NT2/D1 (cell line): ENCODE measurements around the gene ACSS3.

Experiments used
- DNase-seq: peaks from one replicate; pipeline ENCODE4 v3.0.0-alpha.2; 2011; ENCODE audit warnings: low read depth, low spot score
- H3K27me3 ChIP-seq: 2 replicates; pipeline ENCODE4 v1.6.0; 2011; ENCODE audit warnings: mild to moderate bottlenecking; ENCODE audit not compliant: insufficient read length, insufficient read depth
- H3K36me3 ChIP-seq: 2 replicates; pipeline ENCODE4 v1.6.1; 2011; ENCODE audit warnings: mild to moderate bottlenecking, low read length, mixed read lengths; ENCODE audit not compliant: insufficient read depth, insufficient read length
- H3K4me1 ChIP-seq: 2 replicates; pipeline ENCODE4 v1.5.1; 2011; ENCODE audit not compliant: insufficient read depth, insufficient read length
- H3K4me3 ChIP-seq: 2 replicates; pipeline ENCODE4 v1.5.1; 2011; ENCODE audit warnings: low read depth; ENCODE audit not compliant: insufficient read length
- H3K9ac ChIP-seq: 2 replicates; pipeline ENCODE4 v1.6.0; 2011; ENCODE audit warnings: low read depth; ENCODE audit not compliant: insufficient read length
- H3K9me3 ChIP-seq: 2 replicates; pipeline ENCODE4 v1.5.1; 2011; ENCODE audit warnings: mild to moderate bottlenecking, low read length; ENCODE audit not compliant: insufficient read depth
- SUZ12 ChIP-seq: IDR thresholded peaks from 2 replicates; pipeline ENCODE4 v1.6.1; 2011; ENCODE audit not compliant: insufficient read length, insufficient read depth; ENCODE audit errors: extremely low read depth
- YY1 ChIP-seq: IDR thresholded peaks from 2 replicates; pipeline ENCODE4 v1.6.1; 2011; ENCODE audit not compliant: insufficient read length, insufficient read depth
- ZNF274 ChIP-seq: IDR thresholded peaks from 2 replicates; pipeline ENCODE4 v1.6.1; 2011; ENCODE audit warnings: mild to moderate bottlenecking, low read depth, low read length

The ACSS3 gene

DNA sequence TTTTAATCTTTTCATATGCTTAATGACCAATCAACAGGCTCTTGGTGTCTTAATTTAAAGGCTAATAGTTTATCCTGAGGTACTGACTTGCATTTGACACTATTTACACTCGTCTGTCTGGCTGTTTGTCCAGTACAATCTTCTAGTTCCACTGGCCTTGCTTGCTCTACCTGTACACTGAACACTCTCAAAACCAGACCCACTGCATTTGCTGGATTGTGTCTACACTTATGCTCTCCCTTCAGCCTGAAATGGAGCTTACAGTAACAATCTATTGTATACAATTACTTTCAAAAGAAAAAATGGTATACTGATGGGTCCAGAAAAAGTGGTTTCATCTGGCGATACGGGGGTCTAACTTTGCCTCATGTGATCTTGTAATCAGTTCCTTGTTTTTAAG, 2.3 kb upstream of the ACSS3 start:
- H3K4me1 ChIP-seq = no peaks in the 10 kb centered on the region
- H3K4me3 ChIP-seq = no peak overlapping the region
- DNase-seq = no peak
- no peak overlapping the region for H3K9ac ChIP-seq
- TF ChIP-seq ZNF274 (no peak), YY1 (no peak), SUZ12 (no peak)
- H3K9me3 ChIP-seq = no peaks in the 10 kb centered on the region
- H3K36me3 ChIP-seq = no peaks in the 10 kb centered on the region
- H3K27me3 ChIP-seq = no peaks in the 10 kb centered on the region

DNA sequence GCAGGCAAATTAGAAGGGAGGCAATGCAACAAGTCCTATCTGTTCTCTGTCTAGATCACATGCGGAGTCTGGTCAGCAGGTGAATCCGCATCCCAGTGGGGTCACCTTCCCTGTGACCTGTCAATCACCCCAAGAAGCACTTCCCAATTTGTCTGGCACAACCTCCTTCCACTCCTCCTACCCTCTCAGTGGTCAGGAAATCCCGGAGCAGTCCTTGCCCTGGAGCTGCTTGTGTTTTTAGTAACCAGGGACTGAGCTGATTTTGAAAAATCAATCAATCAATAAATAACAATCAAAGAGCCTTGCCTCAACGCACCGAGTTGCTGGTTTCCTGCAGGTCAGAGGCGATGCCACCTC, 572 bp upstream of the ACSS3 start:
- H3K4me1 ChIP-seq = no peaks in the 10 kb centered on the region
- peak; percentile 77 for DNase-seq
- H3K9me3 ChIP-seq = no peaks in the 10 kb centered on the region
- TF ChIP-seq ZNF274 (no peak), YY1 (no peak), SUZ12 (no peak)
- H3K9ac ChIP-seq = peak overlapping the region; percentile 87
- no peaks in the 10 kb centered on the region for H3K27me3 ChIP-seq
- H3K4me3 ChIP-seq = peak overlapping the region; percentile 87
- no peaks in the 10 kb centered on the region for H3K36me3 ChIP-seq

DNA sequence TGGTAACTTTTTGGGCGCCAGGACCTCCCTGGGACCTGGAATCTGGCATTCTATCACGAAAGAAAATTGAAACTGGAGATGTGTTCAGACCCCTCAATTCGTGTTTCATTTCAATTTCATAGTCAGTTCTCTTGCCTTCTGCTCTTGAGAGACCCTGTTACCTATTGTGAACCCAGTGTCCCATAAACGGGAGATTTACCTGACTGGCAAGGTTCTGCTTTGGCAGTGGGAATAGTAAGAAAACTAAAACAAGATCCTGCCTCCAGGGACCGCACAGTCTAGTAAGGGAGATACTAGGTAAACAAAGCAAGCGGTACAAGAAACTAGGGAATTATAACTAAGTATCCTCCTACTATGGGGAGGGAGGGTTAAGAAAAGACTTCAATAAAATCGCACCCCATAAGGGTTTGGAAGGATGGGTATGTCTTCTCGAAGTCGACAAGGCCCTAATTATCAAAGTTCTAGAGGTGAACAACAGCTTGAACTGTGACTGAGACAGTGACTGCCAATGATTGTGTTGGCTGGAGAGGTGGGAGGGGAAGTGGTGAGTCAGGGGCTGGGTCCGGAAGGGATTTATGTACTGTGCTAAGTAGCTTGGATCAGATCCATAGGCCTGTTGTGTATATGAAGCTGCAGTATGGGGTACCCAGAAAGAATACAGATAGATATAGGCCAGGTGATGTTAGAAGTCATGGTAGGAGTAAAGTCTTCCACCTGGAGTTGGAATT, 754 bp downstream of the ACSS3 start:
- Histone ChIP-seq H3K4me1 (no peaks in the 10 kb centered on the region), H3K9ac (peak overlapping the region; percentile 87), H3K27me3 (no peaks in the 10 kb centered on the region), H3K36me3 (no peaks in the 10 kb centered on the region), H3K4me3 (peak overlapping the region; percentile 87), H3K9me3 (no peaks in the 10 kb centered on the region)
- DNase-seq = no peak
- no peak for TF ChIP-seq SUZ12
- no peak for TF ChIP-seq ZNF274
- no peak for TF ChIP-seq YY1

DNA sequence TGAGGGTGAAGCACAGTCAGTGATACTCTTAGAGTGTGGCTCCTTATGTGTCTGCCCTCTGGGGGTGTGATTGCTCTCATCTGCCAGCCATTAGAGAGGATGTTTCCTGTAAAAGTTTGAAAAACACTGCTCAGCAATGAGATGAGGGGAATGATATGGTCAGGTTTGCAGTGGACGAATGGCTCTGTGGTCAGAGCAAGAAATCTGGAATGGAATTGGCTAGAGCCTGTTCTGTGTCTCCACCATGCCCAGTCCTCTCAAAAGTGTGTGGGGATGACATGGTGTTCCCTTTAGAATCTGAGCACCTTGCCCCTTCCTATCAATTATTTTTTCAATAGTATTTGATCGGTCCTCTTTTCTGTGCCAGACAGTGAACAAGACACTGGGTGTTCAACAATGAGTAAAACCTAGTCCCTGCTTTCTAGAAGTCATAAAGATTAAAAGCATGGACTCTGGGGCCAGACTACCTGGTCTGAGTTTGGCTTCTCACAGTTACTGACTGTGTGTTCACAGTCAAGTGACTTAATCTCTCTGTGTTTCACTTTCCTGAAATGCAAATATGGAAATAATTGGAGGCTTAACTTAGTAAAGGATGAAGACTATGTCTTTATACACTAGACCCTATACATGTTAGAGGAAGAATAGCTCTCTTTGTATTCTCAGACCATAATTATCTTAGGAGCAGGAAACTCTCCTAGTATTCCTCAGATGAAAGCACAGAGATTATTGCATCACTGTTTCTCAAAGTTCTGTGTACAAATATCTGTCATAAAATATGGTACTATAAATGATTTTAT, 1.6 kb downstream of the ACSS3 start:
- H3K4me1 ChIP-seq = no peaks in the 10 kb centered on the region
- no peaks in the 10 kb centered on the region for H3K27me3 ChIP-seq
- no peak overlapping the region for H3K9ac ChIP-seq
- H3K9me3 ChIP-seq = no peaks in the 10 kb centered on the region
- no peak for DNase-seq
- TF ChIP-seq ZNF274 (no peak), SUZ12 (no peak), YY1 (no peak)
- no peaks in the 10 kb centered on the region for H3K36me3 ChIP-seq
- H3K4me3 ChIP-seq = peak overlapping the region; percentile 8

DNA sequence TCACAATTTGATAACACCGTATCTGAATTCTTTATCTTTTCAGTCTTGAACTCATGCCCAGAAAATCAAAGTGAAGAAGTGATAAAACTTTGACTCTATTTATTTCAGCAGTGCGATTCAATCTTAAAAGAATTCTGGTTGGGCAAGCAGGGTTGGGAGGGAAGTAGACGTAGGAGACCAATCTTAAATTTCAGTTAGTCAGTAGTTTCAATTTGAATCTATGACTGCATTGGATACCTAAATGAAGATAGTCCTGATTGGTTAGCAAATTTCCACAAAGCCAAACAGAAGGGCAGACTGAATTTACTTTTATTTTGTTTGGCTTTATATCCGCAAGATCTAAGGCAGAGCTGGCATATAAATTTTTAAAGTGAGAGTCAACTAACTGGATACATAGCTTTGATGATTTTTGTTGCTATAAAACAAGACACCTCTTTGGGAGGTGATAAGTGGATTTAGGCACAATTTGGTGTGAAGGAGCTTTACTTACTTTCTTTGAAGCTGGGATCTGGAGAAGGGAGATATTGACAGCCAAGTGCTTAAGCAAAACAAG, 2.6 kb downstream of the ACSS3 start:
- Histone ChIP-seq H3K36me3 (no peaks in the 10 kb centered on the region), H3K4me3 (no peak overlapping the region), H3K27me3 (no peaks in the 10 kb centered on the region), H3K9me3 (no peaks in the 10 kb centered on the region), H3K9ac (no peak overlapping the region), H3K4me1 (no peaks in the 10 kb centered on the region)
- TF ChIP-seq ZNF274 (no peak), SUZ12 (no peak), YY1 (no peak)
- DNase-seq = no peak

DNA sequence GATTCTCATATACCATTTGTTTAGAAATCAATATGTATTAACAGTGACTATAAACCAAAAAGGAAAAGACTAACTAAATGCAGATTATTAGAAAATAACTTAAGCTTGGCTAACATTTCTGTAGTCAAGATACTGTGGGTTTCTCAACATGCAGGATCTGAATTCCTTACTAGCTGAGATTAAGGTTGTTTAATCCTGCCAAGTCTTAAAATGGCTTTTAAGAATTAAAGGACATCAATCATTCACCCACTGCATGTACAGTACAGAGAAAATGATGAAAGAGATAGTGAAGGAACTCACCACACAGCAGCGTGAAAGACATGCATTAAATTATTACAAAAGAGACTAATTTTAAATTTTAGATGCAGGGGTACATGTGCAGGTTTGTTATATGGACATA, 3.8 kb downstream of the ACSS3 start:
- no peak for DNase-seq

DNA sequence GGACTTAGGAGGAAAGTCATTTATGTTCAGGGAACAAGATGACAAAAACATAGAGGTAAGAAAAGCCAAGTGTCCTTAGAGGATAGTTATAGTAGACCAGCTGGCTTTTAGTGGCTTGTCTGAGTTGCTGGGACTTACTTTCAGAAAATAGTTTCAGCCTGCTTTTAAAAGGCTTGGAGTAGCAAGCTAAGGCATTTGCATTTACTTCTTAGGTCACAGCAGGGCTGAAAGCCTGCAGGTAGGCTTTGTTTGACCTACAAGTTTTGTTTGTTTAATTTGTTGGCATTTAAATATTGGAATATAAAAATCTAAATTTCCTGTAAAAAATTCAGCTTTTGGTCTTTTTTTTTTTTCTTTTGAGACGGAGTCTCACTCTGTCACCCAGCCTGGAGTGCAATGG, 5.1 kb downstream of the ACSS3 start:
- TF ChIP-seq SUZ12 = no peak
- TF ChIP-seq YY1 = no peak
- TF ChIP-seq ZNF274 = no peak
- Histone ChIP-seq H3K27me3 (no peaks in the 10 kb centered on the region), H3K9ac (no peak overlapping the region), H3K36me3 (no peaks in the 10 kb centered on the region), H3K9me3 (no peaks in the 10 kb centered on the region), H3K4me3 (no peak overlapping the region), H3K4me1 (no peaks in the 10 kb centered on the region)
- no peak for DNase-seq

More for the DNA sequence above, 3.8 kb downstream of the ACSS3 start:
- Histone ChIP-seq H3K4me1 (no peaks in the 10 kb centered on the region), H3K9me3 (no peaks in the 10 kb centered on the region), H3K36me3 (no peaks in the 10 kb centered on the region), H3K4me3 (no peak overlapping the region), H3K9ac (no peak overlapping the region), H3K27me3 (no peaks in the 10 kb centered on the region)
- TF ChIP-seq SUZ12 (no peak), ZNF274 (no peak), YY1 (no peak)
